Measurements from ENCODE around the gene COL26A1.
"Not testable (repeated sequence)": the region's sequence is repeated elsewhere in the genome, so short reads cannot be mapped to it uniquely, and the experiment has no call there.

COL26A1 gene

GRCh38 chr7:101490439-101490838 is 127.8 kb downstream of the COL26A1 start:
- not testable (repeated sequence) for H3K27me3 ChIP-seq (ENCODE audit: control insufficient read depth in 1 of 2, insufficient read depth in 2 of 2, low read length in 2 of 2); H3K9ac ChIP-seq (ENCODE audit: low read depth in 1 of 2, low read length in 2 of 2); H3K4me1 ChIP-seq (ENCODE audit: control insufficient read depth in 1 of 2, insufficient read depth in 2 of 2, low read length in 2 of 2); H3K36me3 ChIP-seq (ENCODE audit: control insufficient read depth in 1 of 2, insufficient read depth in 2 of 2, low read length in 2 of 2); H3K9me3 ChIP-seq (ENCODE audit: control insufficient read depth in 1 of 2, low read length in 2 of 2); H3K27ac ChIP-seq (ENCODE audit: low read depth, low read length); H3K4me3 ChIP-seq (ENCODE audit: low read depth in 1 of 2, low read length in 2 of 2)

- not testable (repeated sequence) for H3K27me3 ChIP-seq (ENCODE audit: control insufficient read depth in 1 of 2, insufficient read depth in 2 of 2, low read length in 2 of 2); H3K4me1 ChIP-seq (ENCODE audit: control insufficient read depth in 1 of 2, insufficient read depth in 2 of 2, low read length in 2 of 2); H3K4me3 ChIP-seq (ENCODE audit: low read depth in 1 of 2, low read length in 2 of 2); H3K9me3 ChIP-seq (ENCODE audit: control insufficient read depth in 1 of 2, low read length in 2 of 2); H3K27ac ChIP-seq (ENCODE audit: low read depth, low read length); H3K36me3 ChIP-seq (ENCODE audit: control insufficient read depth in 1 of 2, insufficient read depth in 2 of 2, low read length in 2 of 2); H3K9ac ChIP-seq (ENCODE audit: low read depth in 1 of 2, low read length in 2 of 2)
These were observed 128.8 kb downstream of the COL26A1 start for GRCh38 chr7:101491442-101491841.

GRCh38 chr7:101494602-101495329 is 132.1 kb downstream of the COL26A1 start:
- H3K27me3 ChIP-seq (ENCODE audit: control insufficient read depth in 1 of 2, insufficient read depth in 2 of 2, low read length in 2 of 2) = no peaks in the 10 kb centered on the region
- no peak overlapping the region for H3K4me3 ChIP-seq (ENCODE audit: low read depth in 1 of 2, low read length in 2 of 2)
- no peak overlapping the region for H3K27ac ChIP-seq (ENCODE audit: low read depth, low read length)
- no peak overlapping the region for H3K9ac ChIP-seq (ENCODE audit: low read depth in 1 of 2, low read length in 2 of 2)
- H3K9me3 ChIP-seq (ENCODE audit: control insufficient read depth in 1 of 2, low read length in 2 of 2) = no peaks in the 10 kb centered on the region
- no peaks in the 10 kb centered on the region for H3K4me1 ChIP-seq (ENCODE audit: control insufficient read depth in 1 of 2, insufficient read depth in 2 of 2, low read length in 2 of 2)
- H3K36me3 ChIP-seq (ENCODE audit: control insufficient read depth in 1 of 2, insufficient read depth in 2 of 2, low read length in 2 of 2) = no peaks in the 10 kb centered on the region

- Histone ChIP-seq H3K9ac (ENCODE audit: low read depth in 1 of 2, low read length in 2 of 2) (no peak overlapping the region), H3K27ac (ENCODE audit: low read depth, low read length) (no peak overlapping the region), H3K9me3 (ENCODE audit: control insufficient read depth in 1 of 2, low read length in 2 of 2) (no peaks in the 10 kb centered on the region), H3K4me1 (ENCODE audit: control insufficient read depth in 1 of 2, insufficient read depth in 2 of 2, low read length in 2 of 2) (no peaks in the 10 kb centered on the region), H3K36me3 (ENCODE audit: control insufficient read depth in 1 of 2, insufficient read depth in 2 of 2, low read length in 2 of 2) (no peaks in the 10 kb centered on the region), H3K27me3 (ENCODE audit: control insufficient read depth in 1 of 2, insufficient read depth in 2 of 2, low read length in 2 of 2) (no peaks in the 10 kb centered on the region), H3K4me3 (ENCODE audit: low read depth in 1 of 2, low read length in 2 of 2) (no peak overlapping the region)
These were observed 133.3 kb downstream of the COL26A1 start for GRCh38 chr7:101496017-101496416.

GRCh38 chr7:101501351-101501750 is 138.7 kb downstream of the COL26A1 start:
- Histone ChIP-seq H3K27me3 (ENCODE audit: control insufficient read depth in 1 of 2, insufficient read depth in 2 of 2, low read length in 2 of 2) (no peaks in the 10 kb centered on the region), H3K9me3 (ENCODE audit: control insufficient read depth in 1 of 2, low read length in 2 of 2) (no peaks in the 10 kb centered on the region), H3K4me3 (ENCODE audit: low read depth in 1 of 2, low read length in 2 of 2) (no peak overlapping the region), H3K27ac (ENCODE audit: low read depth, low read length) (no peak overlapping the region), H3K36me3 (ENCODE audit: control insufficient read depth in 1 of 2, insufficient read depth in 2 of 2, low read length in 2 of 2) (no peaks in the 10 kb centered on the region), H3K9ac (ENCODE audit: low read depth in 1 of 2, low read length in 2 of 2) (no peak overlapping the region), H3K4me1 (ENCODE audit: control insufficient read depth in 1 of 2, insufficient read depth in 2 of 2, low read length in 2 of 2) (no peaks in the 10 kb centered on the region)

GRCh38 chr7:101502466-101503098 is 139.9 kb downstream of the COL26A1 start:
- Histone ChIP-seq H3K27ac (ENCODE audit: low read depth, low read length) (no peak overlapping the region), H3K9ac (ENCODE audit: low read depth in 1 of 2, low read length in 2 of 2) (no peak overlapping the region), H3K27me3 (ENCODE audit: control insufficient read depth in 1 of 2, insufficient read depth in 2 of 2, low read length in 2 of 2) (peaks cover 0 to under 1% of the 10 kb centered on the region in 2 donors), H3K4me3 (ENCODE audit: low read depth in 1 of 2, low read length in 2 of 2) (no peak overlapping the region), H3K9me3 (ENCODE audit: control insufficient read depth in 1 of 2, low read length in 2 of 2) (no peaks in the 10 kb centered on the region), H3K36me3 (ENCODE audit: control insufficient read depth in 1 of 2, insufficient read depth in 2 of 2, low read length in 2 of 2) (no peaks in the 10 kb centered on the region), H3K4me1 (ENCODE audit: control insufficient read depth in 1 of 2, insufficient read depth in 2 of 2, low read length in 2 of 2) (no peaks in the 10 kb centered on the region)

GRCh38 chr7:101505510-101505909 is 142.8 kb downstream of the COL26A1 start:
- not testable (repeated sequence) for H3K27me3 ChIP-seq (ENCODE audit: control insufficient read depth in 1 of 2, insufficient read depth in 2 of 2, low read length in 2 of 2); H3K36me3 ChIP-seq (ENCODE audit: control insufficient read depth in 1 of 2, insufficient read depth in 2 of 2, low read length in 2 of 2); H3K9ac ChIP-seq (ENCODE audit: low read depth in 1 of 2, low read length in 2 of 2); H3K9me3 ChIP-seq (ENCODE audit: control insufficient read depth in 1 of 2, low read length in 2 of 2); H3K4me3 ChIP-seq (ENCODE audit: low read depth in 1 of 2, low read length in 2 of 2); H3K27ac ChIP-seq (ENCODE audit: low read depth, low read length); H3K4me1 ChIP-seq (ENCODE audit: control insufficient read depth in 1 of 2, insufficient read depth in 2 of 2, low read length in 2 of 2)

- H3K27me3 ChIP-seq (ENCODE audit: control insufficient read depth in 1 of 2, insufficient read depth in 2 of 2, low read length in 2 of 2) = peaks cover 5 to 7% of the 10 kb centered on the region in 2 donors
- H3K36me3 ChIP-seq (ENCODE audit: control insufficient read depth in 1 of 2, insufficient read depth in 2 of 2, low read length in 2 of 2) = no peaks in the 10 kb centered on the region
- no peak overlapping the region for H3K9ac ChIP-seq (ENCODE audit: low read depth in 1 of 2, low read length in 2 of 2)
- no peak overlapping the region for H3K4me3 ChIP-seq (ENCODE audit: low read depth in 1 of 2, low read length in 2 of 2)
- no peaks in the 10 kb centered on the region for H3K9me3 ChIP-seq (ENCODE audit: control insufficient read depth in 1 of 2, low read length in 2 of 2)
- no peak overlapping the region for H3K27ac ChIP-seq (ENCODE audit: low read depth, low read length)
- H3K4me1 ChIP-seq (ENCODE audit: control insufficient read depth in 1 of 2, insufficient read depth in 2 of 2, low read length in 2 of 2) = no peaks in the 10 kb centered on the region
These were observed 143.9 kb downstream of the COL26A1 start for GRCh38 chr7:101506531-101506930.

- Histone ChIP-seq H3K4me1 (ENCODE audit: control insufficient read depth in 1 of 2, insufficient read depth in 2 of 2, low read length in 2 of 2) (no peaks in the 10 kb centered on the region), H3K9ac (ENCODE audit: low read depth in 1 of 2, low read length in 2 of 2) (no peak overlapping the region), H3K4me3 (ENCODE audit: low read depth in 1 of 2, low read length in 2 of 2) (no peak overlapping the region), H3K27me3 (ENCODE audit: control insufficient read depth in 1 of 2, insufficient read depth in 2 of 2, low read length in 2 of 2) (peaks cover 5 to 7% of the 10 kb centered on the region in 2 donors), H3K36me3 (ENCODE audit: control insufficient read depth in 1 of 2, insufficient read depth in 2 of 2, low read length in 2 of 2) (no peaks in the 10 kb centered on the region), H3K9me3 (ENCODE audit: control insufficient read depth in 1 of 2, low read length in 2 of 2) (no peaks in the 10 kb centered on the region), H3K27ac (ENCODE audit: low read depth, low read length) (no peak overlapping the region)
These were observed 144.7 kb downstream of the COL26A1 start for GRCh38 chr7:101507327-101507726.

- no peaks in the 10 kb centered on the region for H3K4me1 ChIP-seq (ENCODE audit: control insufficient read depth in 1 of 2, insufficient read depth in 2 of 2, low read length in 2 of 2)
- no peak overlapping the region for H3K27ac ChIP-seq (ENCODE audit: low read depth, low read length)
- H3K27me3 ChIP-seq (ENCODE audit: control insufficient read depth in 1 of 2, insufficient read depth in 2 of 2, low read length in 2 of 2) = peaks cover 5 to 7% of the 10 kb centered on the region in 2 donors
- H3K4me3 ChIP-seq (ENCODE audit: low read depth in 1 of 2, low read length in 2 of 2) = no peak overlapping the region
- no peaks in the 10 kb centered on the region for H3K9me3 ChIP-seq (ENCODE audit: control insufficient read depth in 1 of 2, low read length in 2 of 2)
- H3K9ac ChIP-seq (ENCODE audit: low read depth in 1 of 2, low read length in 2 of 2) = no peak overlapping the region
- no peaks in the 10 kb centered on the region for H3K36me3 ChIP-seq (ENCODE audit: control insufficient read depth in 1 of 2, insufficient read depth in 2 of 2, low read length in 2 of 2)
These were observed 145.1 kb downstream of the COL26A1 start for GRCh38 chr7:101507791-101508252.
